NCI-H345 treated with DMSO at 0.1 percent for 48 hours (cell line): ENCODE results near the gene PRAMEF20.
"Not testable (repeated sequence)": the region's sequence is repeated elsewhere in the genome, so short reads cannot be mapped to it uniquely, and the experiment has no call there.

Source experiments
- DNase-seq: peaks from one replicate; lab custom pipeline; 2025; ENCODE audit not compliant: unreplicated experiment; lab: John Stamatoyannopoulos, UW

The PRAMEF20 gene

DNA sequence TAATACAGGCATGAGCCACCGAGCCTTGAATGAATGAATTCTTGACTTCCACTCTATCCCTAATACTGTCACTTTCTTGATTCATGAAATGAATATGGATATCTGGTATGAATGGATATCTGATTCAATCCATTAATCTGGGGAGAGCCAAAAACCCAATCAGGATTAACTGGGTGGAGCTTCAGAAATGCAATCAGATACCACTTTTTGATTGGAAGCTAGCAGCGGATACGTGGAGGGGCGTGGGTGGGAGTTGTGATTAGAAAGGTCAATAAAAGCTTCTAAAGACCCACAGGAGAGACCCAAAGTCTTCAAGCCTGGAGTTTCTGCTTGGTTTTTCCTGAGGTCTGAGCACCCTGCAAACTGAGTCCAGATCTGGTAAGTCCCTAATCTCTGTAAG lies at the start of gene PRAMEF20:
PRAMEF20 (plus strand) TSS at position 301 of the 400 bp plus-strand sequence. CDS start 5,905 bp downstream, outside the sequence.
- not testable (repeated sequence) for DNase-seq

DNA sequence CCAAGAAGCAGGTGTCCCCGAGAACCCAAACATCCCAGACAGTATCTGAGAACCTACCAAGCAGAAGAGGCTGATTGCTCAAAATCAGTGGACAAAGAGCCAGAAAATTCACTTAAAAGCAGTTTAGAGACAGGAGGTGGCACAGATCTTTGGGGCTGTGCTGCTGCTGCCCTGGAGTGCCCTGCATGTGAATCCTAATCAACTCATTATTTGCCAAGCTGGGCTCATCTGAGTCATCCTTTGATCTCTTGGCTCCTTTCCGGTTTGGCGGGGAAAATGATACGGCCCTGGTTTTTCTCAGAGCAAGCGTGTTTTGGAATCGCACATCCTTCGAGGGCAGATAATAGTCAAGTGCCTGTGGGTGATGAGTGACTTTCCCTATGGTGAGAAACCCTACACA lies 47.9 kb upstream of the PRAMEF20 start:
- not testable (repeated sequence) for DNase-seq

DNA sequence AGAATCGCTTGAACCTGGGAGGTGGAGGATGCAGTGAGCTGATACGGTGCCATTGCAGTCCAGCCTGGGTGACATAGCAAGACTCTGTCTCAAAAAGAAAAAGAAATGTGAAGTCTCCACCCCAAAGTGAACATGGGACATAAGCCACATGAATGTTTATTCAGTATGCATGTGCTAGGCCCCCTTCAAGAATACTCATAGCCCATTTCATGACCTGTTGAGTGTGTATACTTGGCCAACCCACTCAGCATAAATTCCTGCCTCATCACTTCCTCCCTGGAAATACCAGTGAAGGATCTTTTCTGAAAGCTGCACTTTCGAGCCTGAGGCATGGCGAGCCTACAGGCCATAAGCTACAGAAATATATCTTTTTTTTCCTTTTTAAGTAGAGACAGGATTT lies 45.3 kb upstream of the PRAMEF20 start:
- not testable (repeated sequence) for DNase-seq

DNA sequence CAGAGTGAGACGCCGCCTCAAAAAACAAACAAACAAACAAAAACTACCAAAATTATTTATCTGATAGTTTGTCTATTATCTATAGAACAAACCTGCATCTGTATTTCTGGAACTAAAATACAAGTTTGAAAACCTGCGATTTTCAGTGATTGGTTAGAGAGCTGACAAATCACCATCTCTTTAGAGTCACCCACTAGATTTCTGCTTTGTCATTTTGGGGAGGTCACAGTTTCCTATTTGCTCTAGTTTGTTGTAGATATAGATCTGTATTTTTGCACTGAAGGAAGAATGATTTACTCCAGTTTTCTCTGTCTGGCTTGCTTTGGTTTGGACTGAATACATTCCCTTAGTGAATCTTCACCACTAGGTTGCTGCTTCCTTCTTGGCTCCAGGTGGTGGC lies 43.7 kb upstream of the PRAMEF20 start:
- DNase-seq: not testable (repeated sequence)

DNA sequence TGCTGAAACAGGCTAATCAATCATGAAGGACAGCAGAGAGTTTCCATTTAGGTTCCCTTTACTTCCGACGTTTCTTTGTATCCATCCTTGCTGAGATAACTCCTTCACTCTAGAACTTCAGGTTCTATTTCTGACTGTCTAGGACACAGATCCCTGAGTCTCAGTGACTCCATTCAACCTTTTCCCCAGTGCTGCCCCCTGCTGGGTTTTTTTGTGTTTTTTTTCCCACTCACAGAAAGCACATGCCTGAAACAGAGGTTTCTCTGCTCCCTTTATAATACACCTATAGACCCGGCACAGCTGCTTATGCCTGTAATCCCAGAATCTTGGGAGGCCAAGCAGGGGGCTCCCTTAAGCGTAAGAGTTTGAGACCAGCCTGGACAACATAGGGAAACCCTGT lies 41.7 kb upstream of the PRAMEF20 start:
- DNase-seq: not testable (repeated sequence)

DNA sequence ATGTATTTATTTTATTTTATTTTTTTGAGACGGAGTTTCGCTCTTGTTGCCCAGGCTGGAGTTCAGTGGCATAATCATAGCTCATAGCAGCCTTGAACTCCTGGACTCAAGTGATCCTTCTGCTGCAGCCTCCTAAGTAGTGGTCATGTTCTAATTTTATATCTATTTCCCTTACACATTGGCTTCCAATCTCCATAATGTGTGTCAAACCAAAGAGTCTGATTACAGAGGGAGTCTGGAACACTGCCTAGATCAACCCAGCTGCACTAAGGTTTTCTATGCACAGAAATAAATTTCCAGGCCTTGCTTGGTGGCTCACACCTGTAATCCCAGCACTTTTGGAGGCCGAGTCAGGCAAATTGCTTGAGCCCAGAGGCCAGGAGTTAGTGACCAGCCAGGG lies 31.3 kb upstream of the PRAMEF20 start:
- DNase-seq: not testable (repeated sequence)

DNA sequence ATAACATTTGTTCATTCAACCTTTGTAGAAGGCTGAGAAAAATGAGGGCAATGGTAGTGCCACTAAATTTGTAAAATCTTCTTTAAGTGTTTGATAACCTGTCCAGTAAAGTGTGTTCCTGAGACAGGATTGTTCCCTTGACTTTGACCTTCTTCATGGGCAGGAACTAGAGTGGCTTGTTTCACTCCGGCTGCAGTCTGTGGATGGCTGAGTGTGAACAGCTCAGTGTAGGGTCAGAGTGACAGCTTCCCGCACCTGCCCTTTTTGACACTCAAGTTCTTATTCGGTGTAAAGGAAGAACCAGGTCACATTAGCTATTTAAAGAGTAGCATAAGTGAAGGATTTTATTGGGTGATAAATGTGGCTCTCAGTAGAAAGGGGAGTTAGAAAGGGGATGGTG lies 29.9 kb upstream of the PRAMEF20 start:
- DNase-seq: not testable (repeated sequence)

DNA sequence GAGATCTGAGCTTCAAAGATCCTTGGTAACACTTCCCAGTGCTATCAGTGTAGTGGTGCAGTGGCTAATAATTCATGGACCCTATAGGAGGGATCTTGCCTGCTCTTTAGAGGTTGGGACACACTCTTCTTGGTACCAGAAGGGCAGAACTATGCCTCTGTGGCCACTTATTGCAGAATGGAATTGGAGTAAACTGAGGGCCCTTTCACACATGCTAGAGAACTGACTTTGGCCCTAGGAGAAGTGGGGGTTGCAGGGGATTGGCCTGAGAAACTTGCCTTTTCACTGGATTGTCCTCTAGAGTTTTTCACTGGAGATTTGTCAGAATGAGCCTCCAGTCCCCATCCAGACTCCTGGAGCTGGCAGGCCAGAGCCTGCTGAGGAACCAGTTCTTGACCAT lies 20.9 kb upstream of the PRAMEF20 start, which contains the start of gene PRAMEF17:
PRAMEF17 (plus strand) TSS at position 301 of the 400 bp plus-strand sequence; CDS start at position 327, 26 bp downstream.
- DNase-seq: not testable (repeated sequence)

DNA sequence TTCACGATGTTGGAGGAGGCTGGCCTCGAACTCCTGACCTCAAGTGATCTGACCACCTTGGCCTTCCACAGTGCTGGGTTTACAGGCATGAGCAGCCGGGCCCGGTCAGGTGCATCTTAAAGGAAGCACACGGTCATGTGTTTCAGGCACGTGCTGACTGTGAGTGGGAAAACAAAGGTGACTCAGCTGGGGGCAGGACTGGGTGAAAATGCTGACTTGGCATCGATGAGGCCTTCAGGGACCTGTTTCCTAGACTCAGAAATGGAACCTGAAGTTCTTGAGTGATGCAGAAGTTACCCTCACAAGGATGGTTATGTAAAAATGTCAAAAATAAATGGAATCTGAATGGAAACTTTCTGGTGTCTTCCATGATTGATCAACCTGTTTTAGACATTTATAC lies 17.2 kb upstream of the PRAMEF20 start:
- DNase-seq: not testable (repeated sequence)

DNA sequence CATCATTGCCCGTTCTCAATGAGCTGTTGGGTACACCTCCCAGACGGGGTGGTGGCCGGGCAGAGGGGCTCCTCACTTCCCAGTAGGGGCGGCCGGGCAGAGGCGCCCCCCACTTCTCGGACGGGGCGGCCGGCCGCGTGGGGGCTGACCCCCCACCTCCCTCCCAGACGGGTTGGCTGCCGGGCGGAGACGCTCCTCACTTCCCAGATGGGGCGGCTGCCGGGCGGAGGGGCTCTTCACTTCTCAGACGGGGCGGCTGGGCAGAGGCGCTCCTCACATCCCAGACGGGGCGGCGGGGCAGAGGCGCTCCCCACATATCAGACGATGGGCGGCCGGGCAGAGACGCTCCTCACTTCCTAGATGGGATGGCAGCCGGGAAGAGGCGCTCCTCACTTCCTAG lies 15.5 kb upstream of the PRAMEF20 start:
- not testable (repeated sequence) for DNase-seq

DNA sequence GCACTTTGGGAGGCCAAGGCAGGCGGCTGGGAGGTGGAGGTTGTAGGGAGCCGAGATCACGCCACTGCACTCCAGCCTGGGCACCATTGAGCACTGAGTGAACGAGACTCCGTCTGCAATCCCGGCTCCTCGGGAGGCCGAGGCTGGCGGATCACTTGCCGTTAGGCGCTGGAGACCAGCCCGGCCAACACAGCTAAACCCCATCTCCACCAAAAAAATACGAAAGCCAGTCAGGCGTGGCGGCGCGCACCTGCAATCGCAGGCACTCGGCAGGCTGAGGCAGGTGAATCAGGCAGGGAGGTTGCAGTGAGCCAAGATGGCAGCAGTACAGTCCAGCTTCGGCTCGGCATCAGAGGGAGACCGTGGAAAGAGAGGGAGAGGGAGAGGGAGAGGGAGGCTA lies 14.9 kb upstream of the PRAMEF20 start:
- not testable (repeated sequence) for DNase-seq

DNA sequence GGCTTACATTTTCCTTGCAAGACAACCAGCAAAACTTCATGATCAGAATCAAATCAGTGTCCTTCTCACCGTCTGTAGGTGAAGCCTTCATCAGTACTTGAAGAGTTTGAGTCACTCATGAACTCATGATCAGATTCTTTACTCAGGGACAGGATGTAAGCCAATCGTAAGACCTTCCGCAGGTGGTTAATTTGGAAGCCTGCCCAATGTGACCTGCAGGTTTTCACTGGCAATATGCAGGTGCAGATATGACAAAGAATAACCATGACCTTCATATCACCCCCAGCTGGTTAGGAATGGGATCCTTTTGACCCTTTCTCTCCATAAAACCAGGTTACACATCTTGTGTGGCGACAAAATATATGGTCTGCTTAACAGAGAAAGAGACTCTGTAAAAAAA lies 2.4 kb upstream of the PRAMEF20 start:
- no peak for DNase-seq

DNA sequence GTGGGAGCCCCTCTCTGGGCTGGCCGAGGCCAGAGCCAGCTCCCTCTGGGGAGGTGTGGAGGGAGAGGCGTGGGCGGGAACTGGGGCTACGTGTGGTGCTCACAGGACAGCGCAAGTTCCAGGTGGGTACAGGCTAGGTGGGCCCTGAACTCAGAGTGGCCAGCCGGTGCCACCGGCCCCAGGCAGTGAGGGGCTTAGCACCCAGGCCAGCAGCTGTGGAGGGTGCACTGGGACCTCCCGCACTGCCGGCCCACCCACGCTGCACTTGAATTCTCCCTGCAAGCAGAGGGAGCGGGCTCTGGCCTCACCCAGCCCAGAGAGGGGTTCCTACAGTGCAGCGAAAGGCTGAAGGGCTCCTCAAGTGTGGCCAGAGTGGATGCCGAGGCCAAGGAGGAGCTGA lies 20.2 kb downstream of the PRAMEF20 start:
- DNase-seq: no peak

DNA sequence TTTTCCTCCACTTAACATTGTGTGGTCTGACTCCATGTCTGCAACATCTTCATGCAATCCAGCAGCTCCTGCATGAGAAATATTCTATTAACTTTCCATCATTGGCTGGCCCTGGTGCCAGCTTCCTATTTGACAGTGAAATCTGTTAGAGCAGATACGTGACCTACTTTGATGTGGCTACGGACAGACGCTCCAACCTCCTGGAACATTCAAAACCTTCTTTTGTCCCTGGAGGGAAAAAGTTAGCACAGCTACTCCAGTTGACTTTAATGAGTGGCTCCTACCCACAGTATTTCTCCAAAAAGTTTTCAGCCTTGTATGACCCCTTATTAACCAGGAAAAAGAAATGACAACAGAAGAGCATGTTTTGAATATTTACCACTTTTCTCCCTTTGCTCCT lies 22.0 kb downstream of the PRAMEF20 start:
- DNase-seq: no peak

DNA sequence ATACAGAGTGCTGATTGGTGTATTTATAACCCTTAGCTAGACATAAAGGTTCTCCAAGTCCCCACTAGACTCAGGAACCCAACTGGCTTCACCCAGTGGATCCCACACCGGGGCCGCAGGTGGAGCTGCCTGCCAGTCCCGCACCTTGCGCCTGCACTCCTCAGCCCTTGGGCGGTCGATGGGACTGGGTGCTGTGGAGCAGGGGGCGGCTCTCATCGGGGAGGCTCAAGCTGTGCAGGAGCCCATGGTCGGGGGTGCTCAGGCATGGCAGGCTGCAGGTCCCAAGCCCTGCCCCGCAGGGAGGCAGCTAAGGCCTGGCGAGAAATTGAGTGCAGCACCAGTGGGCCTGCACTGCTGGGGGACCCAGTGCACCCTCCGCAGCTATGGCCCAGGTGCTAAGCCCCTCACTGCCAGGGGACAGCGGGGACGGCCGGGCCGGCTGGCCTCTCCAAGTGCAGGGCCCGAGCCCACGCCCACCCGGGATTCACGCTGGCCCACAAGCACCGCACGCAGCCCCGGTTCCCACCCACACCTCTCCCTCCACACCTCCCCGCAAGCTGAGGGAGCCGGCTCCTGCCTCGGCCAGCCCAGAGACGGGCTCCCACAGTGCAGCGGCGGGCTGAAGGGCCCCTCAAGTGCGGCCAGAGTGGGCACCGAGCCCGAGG lies 23.6 kb downstream of the PRAMEF20 start:
- DNase-seq: not testable (repeated sequence)

DNA sequence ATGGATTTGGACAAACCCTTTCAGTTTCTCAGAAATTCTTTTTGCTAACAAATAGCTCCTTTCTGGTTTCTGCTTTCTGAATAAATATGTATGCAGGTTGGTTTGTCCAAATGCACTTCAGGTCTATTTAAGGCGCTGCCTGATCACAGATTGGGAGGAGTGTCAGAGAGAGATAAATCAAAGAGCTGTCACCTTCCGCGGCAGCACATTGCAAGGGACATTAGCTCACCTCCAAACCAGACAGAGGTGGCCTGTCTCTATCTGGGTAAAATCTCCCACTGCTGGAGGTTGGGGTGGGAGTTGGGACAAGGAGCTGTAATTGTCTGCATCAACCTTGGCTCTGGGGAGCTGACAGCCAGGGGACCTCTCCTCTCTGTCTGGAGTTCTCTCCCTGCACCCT lies 25.2 kb downstream of the PRAMEF20 start:
- DNase-seq: no peak

DNA sequence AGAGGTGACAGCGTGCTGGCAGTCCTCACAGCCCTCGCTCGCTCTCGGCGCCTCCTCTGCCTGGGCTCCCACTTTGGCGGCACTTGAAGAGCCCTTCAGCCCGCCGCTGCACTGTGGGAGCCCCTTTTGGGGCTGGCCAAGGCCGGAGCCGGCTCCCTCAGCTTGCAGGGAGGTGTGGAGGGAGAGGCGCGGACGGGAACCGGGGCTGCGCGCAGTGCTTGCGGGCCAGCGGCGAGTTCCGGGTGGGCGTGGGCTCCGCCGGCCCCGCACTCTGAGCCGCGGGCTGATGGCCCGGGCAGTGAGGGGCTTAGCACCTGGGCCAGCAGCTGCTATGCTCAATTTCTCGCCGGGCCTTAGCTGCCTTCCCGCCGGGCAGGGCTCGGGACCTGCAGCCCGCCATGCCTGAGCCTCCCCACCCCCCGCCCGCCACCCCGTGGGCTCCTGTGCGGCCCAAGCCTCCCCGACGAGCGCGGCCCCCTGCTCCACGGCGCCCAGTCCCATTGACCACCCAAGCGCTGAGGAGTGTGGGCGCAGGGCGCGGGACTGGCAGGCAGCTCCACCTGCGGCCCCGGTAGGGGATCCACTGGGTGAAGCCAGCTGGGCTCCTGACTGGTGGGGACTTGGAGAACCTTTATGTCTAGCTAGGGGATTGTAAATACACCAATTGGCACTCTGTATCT lies 29.0 kb downstream of the PRAMEF20 start:
- not testable (repeated sequence) for DNase-seq

DNA sequence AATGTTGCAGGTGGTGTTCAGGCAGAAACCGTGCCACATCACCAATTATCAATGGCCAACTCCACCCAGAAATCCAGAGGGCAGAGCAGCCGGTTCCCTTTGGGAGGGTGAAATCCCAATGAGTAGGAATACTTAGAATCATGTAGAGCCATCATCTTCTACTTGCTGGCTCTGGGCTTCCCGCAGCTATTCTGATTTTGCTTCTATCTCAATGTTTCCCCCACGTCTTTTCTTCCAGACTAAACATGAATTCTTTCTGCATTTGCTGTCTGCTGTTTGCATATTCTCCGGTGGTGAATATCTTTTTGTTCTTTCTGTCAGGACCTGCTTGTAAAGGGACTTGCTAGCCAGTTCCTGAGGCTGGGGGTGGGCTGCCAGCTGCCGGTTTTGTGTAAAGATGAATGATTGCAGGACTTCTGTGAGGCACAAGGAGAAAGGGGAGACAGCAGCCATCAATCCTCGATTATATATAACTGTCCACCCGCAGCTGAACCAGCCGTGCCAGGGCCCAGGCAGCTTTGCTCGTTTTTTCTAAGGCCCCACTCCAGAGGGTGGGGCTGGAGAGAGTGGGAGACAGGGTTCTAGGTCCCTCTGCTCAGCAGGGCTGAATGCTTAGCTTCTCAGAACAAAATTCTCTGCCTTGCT lies 33.2 kb downstream of the PRAMEF20 start:
- DNase-seq: no peak

DNA sequence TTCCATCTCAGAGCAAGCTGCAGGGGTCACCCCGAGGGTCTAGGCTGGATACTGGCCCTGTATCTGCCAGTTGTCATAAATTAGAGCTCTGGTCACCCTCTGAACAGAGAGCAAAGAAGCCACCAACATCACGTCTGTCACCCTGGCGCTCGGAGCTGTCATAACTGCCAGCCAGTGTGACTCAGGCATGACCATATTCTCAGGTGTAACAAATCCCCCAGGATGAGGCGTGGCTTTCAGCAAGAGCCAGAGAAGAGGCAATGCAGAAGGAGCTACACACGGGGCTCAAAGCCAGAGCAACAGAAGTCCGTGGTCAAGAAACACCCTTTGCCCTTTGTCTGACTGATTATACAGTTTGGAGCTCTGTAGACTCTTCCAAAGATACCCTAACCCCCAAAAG lies 40.0 kb downstream of the PRAMEF20 start:
- DNase-seq: no peak

DNA sequence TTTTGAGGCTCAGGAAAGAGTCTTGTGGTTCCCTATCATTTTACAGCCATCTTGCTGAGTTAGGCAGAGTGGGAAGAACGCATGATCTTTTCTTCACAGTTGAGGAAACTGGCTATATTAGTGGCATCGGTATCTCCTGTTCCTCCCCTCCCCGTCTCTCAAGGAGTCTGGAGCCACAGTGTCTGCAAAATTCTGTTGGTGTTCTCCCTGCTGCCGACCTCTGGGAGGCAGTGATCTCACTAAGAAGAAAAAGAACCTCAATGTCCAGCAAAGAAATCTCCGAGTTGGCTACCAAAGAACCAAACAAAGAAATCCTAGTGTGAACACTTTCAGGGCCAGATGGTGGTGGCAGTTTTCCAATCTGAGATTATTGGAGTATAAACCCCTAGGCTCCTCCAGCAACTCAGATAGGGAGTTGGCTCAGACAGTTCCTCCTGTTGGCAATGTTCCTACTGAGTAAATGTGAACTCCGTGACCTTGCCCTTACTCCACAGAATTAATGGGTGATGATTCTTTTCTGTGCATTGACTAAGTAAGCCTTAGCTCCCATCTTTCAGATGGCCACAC lies 41.2 kb downstream of the PRAMEF20 start:
- no peak for DNase-seq

DNA sequence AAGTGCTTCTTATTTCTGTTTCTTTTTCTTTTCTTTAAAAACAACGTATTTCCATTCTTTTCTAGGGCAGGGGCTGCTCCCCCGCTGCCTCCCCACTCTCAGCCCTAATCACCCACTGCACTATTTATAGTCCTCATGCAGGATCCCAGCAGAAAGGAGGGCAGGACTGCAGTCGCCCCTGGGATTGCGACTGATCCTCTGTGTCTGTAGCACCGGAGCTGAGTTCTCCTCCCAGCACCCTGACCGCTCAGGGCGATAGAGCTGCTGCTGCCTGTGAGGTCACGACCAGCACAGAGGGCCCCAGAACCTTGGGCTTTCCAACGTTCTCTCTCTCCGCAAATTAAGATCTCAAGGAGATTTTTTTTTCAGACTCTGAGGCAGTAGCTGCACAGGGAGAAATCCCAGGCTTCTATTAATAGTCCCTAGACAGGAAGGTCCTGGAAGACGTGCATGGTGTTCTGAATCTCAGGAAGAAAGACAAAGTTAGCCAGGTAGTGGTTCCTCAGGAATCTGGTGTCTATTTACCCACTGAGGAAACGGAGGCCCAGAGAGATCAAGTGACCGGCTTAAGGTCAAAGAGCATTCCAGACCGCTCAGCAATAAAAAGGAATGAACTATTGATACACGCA lies 46.8 kb downstream of the PRAMEF20 start:
- DNase-seq: no peak
